Esophagus muscularis mucosa (tissue), 3 donors: ENCODE data around the gene RBM20.

Experiments
- POLR2A ChIP-seq: fragments of 450-650 bp; IDR thresholded peaks from one replicate; pipeline ENCODE4 v1.6.1; 2017; ENCODE audit warnings: antibody characterized with exemption, moderate library complexity, mild to moderate bottlenecking, low read depth
- POLR2AphosphoS5 ChIP-seq, 2 donors: sonication (generic); formaldehyde crosslinking; IDR thresholded peaks; one replicate each; pipeline ENCODE4 v1.6.1; 2017; ENCODE audit warnings: antibody characterized with exemption in 2 of 2
- TF ChIP-seq, protein P1 (sequence below), 3 experiments: fragments of 200-600 bp in 2 of 3; fragments of 450-650 bp in 1 of 3; sonication (generic) in 2 of 3; IDR thresholded peaks; one replicate each; pipeline ENCODE4 v1.5.1; 2017 to 2019; ENCODE audit warnings: antibody characterized with exemption in 3 of 3, mild to moderate bottlenecking in 2 of 3, moderate library complexity in 1 of 3

DNA sequence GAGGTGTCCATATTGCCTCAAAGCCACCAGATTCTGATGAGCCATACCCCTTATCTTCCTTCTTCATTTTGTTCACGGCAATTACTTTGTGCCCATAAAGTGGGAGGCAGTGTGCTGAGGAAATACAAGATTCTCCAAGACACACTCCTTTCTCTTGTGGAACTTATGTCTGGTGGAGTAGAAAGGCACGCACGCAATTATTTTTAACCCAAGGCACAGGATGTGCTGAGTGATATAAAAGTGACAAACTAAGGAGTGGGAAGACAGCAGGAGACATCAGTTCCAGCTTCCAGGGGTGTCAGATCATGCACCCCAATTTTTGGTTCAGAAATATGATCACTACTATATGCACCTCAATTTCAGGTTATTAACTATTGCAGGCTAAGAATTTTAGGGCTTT, 132.9 kb downstream of the RBM20 start:
- TF ChIP-seq POLR2A = no peak
- TF ChIP-seq, protein P1, sequence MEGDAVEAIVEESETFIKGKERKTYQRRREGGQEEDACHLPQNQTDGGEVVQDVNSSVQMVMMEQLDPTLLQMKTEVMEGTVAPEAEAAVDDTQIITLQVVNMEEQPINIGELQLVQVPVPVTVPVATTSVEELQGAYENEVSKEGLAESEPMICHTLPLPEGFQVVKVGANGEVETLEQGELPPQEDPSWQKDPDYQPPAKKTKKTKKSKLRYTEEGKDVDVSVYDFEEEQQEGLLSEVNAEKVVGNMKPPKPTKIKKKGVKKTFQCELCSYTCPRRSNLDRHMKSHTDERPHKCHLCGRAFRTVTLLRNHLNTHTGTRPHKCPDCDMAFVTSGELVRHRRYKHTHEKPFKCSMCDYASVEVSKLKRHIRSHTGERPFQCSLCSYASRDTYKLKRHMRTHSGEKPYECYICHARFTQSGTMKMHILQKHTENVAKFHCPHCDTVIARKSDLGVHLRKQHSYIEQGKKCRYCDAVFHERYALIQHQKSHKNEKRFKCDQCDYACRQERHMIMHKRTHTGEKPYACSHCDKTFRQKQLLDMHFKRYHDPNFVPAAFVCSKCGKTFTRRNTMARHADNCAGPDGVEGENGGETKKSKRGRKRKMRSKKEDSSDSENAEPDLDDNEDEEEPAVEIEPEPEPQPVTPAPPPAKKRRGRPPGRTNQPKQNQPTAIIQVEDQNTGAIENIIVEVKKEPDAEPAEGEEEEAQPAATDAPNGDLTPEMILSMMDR (IDR thresholded peaks at IDR 0.05) = no peak
- TF ChIP-seq POLR2AphosphoS5 (IDR thresholded peaks at IDR 0.05) = no peak
